Measurements from ENCODE around the gene PIEZO1.

DNA sequence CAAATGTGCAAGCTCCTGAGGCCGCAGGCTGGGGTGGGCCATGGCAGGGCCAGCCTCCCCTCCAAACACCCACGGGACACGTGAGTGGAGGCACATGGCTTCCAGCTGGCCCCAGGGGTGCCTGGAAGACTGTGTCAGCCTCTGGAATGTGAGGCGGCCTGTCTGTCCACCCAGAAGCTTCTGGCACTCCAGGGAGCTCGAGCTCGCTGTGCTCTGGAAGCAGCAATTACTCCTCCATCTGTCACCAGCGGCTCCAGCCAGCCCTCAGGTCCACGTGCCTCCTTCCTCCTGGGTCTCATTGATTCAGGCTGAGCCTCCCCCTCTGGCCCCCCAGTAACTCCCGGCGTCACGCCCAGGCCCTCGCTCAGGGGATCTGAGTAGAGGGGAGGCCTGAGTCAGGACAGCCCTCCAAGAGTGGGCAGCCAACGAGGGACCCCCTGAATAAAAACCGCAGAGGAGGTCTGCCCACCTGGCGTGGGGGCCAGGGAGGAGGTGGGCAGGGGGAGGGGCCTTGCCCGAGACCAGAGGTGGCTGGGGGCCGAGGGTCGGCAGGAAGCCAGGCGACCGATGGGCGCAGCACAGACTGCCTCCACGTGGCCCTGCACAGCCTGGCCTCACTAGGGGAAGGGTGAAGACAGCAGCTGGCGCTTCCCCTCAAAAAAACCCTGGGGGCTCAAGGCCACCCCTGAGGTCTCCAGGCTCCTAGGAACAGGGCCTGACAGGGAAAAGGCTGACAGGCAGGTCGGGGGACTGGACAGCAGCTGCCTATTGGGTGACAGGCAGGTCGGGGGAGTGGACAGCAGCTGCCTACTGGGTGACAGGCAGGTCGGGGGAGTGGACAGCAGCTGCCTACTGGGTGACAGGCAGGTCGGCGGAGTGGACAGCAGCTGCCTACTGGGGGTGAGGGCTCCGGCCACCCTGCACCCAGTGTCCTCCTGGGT is 11.9 kb downstream of the PIEZO1 start:
- TF ChIP-seq POLR2A (IDR thresholded peaks at IDR 0.05; ENCODE audit: low read length) (no peak), GATA1 (IDR thresholded peaks at IDR 0.05; ENCODE audit: low read depth, low read length) (no peak)
